Non-pigmented ciliary epithelial cell (primary cell): ENCODE results near the gene DOCK1.
"Not testable (repeated sequence)": the region's sequence is repeated elsewhere in the genome, so short reads cannot be mapped to it uniquely, and the experiment has no call there.

Experiments
- DNase-seq: peaks from one replicate; pipeline ENCODE4 v3.0.0-alpha.2; 2010; ENCODE audit warnings: low read depth

Gene DOCK1

GRCh38 chr10:126904818-126905701 lies at the start of gene DOCK1:
Gene DOCK1 (plus strand): TSS chr10:126905428. CDS start chr10:126905518, 90 bp downstream.
- no peak for DNase-seq

- DNase-seq, result no peak
Observed at GRCh38 chr10:126857178-126857806, 47.9 kb upstream of the DOCK1 start.

DNA sequence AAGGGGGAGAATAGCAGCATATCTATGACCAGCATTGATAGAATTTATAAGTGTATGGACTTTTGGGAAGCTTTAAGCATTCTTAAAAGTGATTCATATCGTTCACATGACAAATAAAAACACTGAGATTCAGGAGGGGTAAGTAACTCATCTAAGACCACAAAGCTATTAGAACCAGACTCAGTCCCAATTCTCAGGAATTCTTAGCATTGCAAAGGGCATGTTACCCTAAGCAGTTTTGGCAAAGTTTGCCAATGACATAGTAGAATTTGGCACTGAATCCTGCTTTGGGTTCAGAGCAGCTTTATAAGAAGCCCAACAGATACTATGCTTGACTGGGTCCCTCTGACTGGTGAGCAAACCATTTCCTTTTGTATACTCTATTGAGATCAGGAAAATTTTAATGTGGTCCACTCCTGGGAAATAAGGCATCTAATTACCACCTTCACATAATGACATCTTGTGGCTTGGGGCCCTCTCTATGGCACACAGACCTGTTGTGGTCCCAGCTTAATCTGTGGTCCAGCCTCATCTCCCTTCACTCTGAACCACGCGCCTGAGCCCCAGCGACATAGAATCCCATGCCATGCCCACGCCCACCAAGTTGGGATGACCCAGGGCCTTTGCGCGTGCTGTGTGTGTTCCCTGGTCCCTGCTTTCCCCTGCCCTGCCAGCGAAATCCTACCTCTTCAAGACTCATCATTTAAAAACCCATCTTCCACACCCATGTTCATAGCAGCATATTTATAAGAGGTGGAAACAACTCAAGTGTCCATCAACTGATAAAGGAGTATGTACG lies 37.5 kb upstream of the DOCK1 start:
- no peak for DNase-seq

GRCh38 chr10:126868371-126868770 lies 36.9 kb upstream of the DOCK1 start:
- DNase-seq, result no peak

GRCh38 chr10:126872135-126872534 lies 33.1 kb upstream of the DOCK1 start:
- no peak for DNase-seq

DNA sequence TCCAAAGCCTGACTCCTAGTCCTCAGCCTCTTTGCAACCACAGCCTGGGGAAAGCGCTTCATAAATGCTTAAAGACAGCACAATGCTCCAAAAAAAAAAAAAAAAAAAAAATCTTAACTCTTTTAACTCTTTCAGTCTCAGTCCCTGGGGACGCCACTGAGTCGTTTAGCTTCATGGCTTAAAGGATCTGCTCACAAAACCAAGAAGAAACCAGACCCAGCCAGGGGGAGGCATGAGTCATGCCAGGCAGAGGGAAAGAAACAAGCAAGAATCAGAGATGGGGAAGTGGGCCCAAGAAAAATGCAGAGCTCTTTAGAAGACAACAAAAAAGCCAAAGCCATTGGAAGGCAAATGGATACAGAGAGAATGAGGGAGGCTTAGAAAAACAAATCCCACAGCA lies 32.5 kb upstream of the DOCK1 start:
- no peak for DNase-seq

DNA sequence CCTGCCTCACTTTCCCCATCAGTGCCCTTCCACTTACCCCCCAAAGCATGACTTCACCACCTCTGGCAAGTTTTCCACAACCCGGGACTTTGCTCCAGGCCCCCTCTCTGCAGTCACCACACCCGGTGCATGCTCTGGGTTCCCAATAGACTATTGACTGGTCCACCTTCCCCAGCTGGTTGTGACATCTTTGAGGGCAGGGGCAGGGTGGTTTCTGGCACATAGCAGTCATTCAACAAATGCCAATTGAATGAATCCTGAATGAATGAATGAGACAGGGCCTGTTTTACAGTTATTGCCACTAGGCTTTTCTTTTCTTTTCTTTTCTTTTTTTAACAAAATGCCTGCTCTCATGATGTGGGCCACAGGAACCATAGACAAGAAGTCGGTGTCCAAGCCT lies 28.8 kb upstream of the DOCK1 start:
- DNase-seq, result no peak

DNA sequence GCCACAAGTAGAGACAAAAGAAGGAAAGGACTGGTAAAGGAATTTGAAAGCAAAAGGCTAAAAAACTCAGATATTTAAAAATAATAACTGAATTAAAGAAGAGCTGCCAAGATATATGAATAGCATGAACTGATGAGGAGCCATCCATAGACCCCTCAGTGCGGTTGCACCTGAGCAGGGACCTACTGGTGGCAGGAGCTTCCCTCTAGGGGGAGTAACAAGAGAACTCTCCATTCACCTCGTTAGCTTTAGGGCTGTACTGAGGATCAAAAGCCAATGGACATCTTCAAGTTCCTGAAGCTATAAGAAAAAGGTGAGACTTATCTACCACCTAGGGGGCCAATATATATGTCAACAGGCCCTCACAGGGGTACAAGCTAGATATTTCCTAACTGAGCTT lies 27.8 kb upstream of the DOCK1 start:
- no peak for DNase-seq

DNA sequence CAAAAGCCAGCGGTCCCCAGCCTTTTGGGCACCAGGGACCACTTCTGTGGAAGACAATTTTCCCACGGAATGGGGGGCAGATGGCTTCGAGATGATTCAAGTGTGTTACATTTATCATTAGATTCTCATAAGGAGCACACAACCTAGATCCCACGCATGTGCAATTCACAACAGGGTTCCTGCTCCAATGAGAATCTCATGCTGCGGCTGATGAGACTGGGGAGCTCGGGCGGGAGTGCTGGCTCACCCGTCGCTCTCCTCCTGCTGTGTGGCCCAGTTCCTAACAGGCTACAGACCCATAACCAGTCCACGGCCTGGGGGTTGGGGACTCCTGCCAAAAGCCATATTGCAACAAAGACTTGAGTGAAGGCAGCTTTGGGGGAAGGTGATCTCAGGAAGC lies 26.6 kb upstream of the DOCK1 start:
- no peak for DNase-seq

- no peak for DNase-seq
Observed at GRCh38 chr10:126880926-126881325, 24.3 kb upstream of the DOCK1 start.

DNA sequence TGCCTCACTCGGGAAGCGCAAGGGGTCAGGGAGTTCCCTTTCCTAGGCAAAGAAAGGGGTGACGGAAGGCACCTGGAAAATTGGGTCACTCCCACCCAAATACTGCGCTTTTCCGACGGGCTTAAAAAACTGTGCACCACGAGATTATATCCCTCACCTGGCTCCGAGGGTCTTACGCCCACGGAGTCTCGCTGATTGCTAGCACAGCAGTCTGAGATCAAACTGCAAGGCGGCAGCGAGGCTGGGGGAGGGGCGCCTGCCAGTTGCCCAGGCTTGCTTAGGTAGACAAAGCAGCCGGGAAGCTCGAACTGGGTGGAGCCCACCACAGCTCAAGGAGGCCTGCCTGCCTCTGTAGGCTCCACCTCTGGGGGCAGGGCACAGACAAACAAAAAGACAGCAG lies 23.2 kb upstream of the DOCK1 start:
- DNase-seq, result not testable (repeated sequence)

DNA sequence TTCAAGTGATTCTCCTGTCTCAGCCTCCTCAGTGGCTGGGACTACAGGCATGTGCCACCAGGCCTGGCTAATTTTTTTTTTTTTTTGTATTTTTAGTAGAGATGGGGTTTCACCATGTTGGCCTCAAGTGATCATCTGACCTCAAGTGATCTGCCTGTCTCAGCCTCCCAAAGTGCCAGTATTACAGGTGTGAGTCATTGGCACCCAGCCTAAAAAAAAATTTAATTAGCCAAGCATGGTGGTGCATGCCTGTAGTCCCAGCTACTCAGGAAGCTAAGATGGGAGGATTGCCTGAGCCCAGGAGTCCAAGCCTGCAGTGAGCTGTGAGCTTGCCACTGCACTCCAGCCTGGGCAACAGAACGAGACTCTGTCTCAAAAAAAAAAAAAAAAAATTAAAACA lies 16.8 kb upstream of the DOCK1 start:
- DNase-seq, result not testable (repeated sequence)

GRCh38 chr10:126889421-126889820 lies 15.8 kb upstream of the DOCK1 start:
- DNase-seq, result no peak

- DNase-seq, result not testable (repeated sequence)
Observed at GRCh38 chr10:126890797-126891196, 14.4 kb upstream of the DOCK1 start.

GRCh38 chr10:126892226-126893175 lies 12.7 kb upstream of the DOCK1 start:
- no peak for DNase-seq

- DNase-seq, result no peak
Observed at GRCh38 chr10:126893206-126893605, 12.0 kb upstream of the DOCK1 start.

DNA sequence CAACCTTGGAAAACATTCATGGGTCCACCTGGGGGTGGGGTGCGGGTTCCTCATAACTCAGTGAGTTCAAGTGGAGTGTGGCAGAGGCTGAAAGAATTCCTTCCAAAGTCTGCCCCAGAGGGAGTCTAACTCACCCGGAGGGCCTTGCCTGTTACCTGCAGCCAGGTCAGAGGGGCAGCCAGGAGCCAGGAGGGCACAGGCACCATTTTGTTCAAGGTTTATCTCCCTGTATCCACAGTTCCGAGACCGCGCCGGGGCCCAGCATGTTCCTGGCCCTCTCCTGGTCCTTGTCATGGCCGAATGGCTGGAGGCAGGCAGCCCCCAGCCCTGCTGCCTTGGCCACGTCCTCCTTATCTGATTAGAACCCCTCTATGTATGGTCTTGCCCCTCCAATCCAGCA lies 11.4 kb upstream of the DOCK1 start:
- DNase-seq, result no peak

- DNase-seq, result no peak
Observed at GRCh38 chr10:126895214-126895781, 9.9 kb upstream of the DOCK1 start.

DNA sequence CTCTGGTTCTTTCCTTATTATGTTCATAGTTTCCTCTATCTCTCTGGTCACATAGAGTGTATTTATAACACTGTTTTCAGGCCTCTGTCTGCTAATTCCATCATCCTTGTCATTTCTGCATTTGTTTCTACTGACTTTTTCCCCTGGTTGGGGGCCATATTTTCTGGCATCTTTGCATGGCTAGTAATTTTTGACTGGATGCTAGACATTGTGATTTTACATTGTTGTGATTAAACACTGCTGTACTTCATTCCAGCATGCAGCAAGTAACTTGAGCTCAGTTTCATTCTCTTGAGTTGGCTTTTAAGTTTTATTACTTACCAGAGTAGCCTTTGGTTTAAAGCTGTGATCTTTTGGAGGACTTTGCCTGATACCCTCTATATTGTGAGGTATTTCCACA lies 6.8 kb upstream of the DOCK1 start:
- no peak for DNase-seq

GRCh38 chr10:126899529-126899928 lies 5.7 kb upstream of the DOCK1 start:
- DNase-seq, result not testable (repeated sequence)

DNA sequence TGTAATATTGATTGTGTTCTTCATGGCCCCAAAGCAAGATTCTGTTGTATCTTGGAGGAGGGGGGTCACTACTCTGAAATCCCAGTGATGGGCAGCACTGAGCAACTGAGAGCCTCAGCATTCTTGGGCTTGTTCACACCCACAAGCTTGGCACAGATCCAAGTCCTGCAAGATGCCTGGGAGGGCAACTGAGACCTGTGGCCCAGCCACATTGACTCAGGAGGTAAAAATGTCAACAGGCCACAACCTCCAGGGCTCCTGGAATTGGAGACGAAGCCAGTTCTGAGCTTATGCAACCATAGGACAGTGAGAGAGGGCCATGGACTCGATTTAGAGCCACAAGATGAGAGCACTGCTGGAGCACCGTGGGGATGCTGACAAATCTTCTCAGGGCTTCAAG lies 3.1 kb upstream of the DOCK1 start:
- DNase-seq, result peak; percentile 42
